MM.1S (cell line): ENCODE data around the gene EIF2B4.

Experiments
- DNase-seq: peaks from one replicate; pipeline ENCODE4 v3.0.0-alpha.2; 2015
- H2AFZ ChIP-seq: fragments of 300-600 bp; sonication (generic); 2 replicates; pipeline ENCODE4 v1.6.0; 2016; ENCODE audit warnings: antibody characterized with exemption, low read length
- H3F3A ChIP-seq: fragments of 300-600 bp; sonication (generic); 2 replicates; pipeline ENCODE4 v1.6.1; 2016; ENCODE audit warnings: mild to moderate bottlenecking, antibody characterized with exemption, low read length, moderate library complexity, mixed read lengths; ENCODE audit not compliant: insufficient read depth
- H3K27ac ChIP-seq: fragments of 300-600 bp; sonication (generic); 2 replicates; pipeline ENCODE4 v1.5.1; 2016; ENCODE audit warnings: mild to moderate bottlenecking, low read length
- H3K27me3 ChIP-seq: fragments of 300-600 bp; sonication (generic); replicated peaks from 2 replicates; pipeline ENCODE4 v1.6.0; 2016; ENCODE audit warnings: low read length; ENCODE audit not compliant: insufficient read depth
- H3K36me3 ChIP-seq: fragments of 300-600 bp; sonication (generic); replicated peaks from 2 replicates; pipeline ENCODE4 v1.6.1; 2016; ENCODE audit warnings: mild to moderate bottlenecking, low read length, mixed read lengths; ENCODE audit not compliant: insufficient read depth
- H3K4me1 ChIP-seq: fragments of 300-600 bp; sonication (generic); 2 replicates; pipeline ENCODE4 v1.6.1; 2016; ENCODE audit warnings: low read length, mixed read lengths
- H3K4me2 ChIP-seq: fragments of 300-600 bp; sonication (generic); 2 replicates; pipeline ENCODE4 v1.6.0; 2016; ENCODE audit warnings: low read depth, low read length
- H3K4me3 ChIP-seq: fragments of 300-600 bp; sonication (generic); 2 replicates; pipeline ENCODE4 v1.5.1; 2016; ENCODE audit warnings: low read length, mixed read lengths
- H3K79me2 ChIP-seq: fragments of 300-600 bp; sonication (generic); 2 replicates; pipeline ENCODE4 v1.6.1; 2016; ENCODE audit warnings: mixed run types, low read length, mixed read lengths
- H3K9ac ChIP-seq: fragments of 300-600 bp; sonication (generic); 2 replicates; pipeline ENCODE4 v1.6.1; 2016; ENCODE audit warnings: low read length, mixed read lengths
- H3K9me2 ChIP-seq: fragments of 300-600 bp; sonication (generic); replicated peaks from 2 replicates; pipeline ENCODE4 v1.6.1; 2016; ENCODE audit warnings: mild to moderate bottlenecking, low read length, mixed read lengths; ENCODE audit not compliant: insufficient read depth
- H3K9me3 ChIP-seq: fragments of 300-600 bp; sonication (generic); replicated peaks from 2 replicates; pipeline ENCODE4 v1.6.1; 2016; ENCODE audit warnings: mild to moderate bottlenecking, low read length, mixed read lengths; ENCODE audit not compliant: insufficient read depth
- H4K20me1 ChIP-seq: fragments of 300-600 bp; sonication (generic); 2 replicates; pipeline ENCODE4 v1.6.1; 2016; ENCODE audit warnings: mild to moderate bottlenecking, low read length, moderate library complexity, mixed read lengths; ENCODE audit not compliant: insufficient read depth
- EZH2 ChIP-seq: fragments of 300-600 bp; sonication (generic); optimal IDR thresholded peaks from 2 replicates; pipeline ENCODE3; 2017; ENCODE audit warnings: low read depth, mild to moderate bottlenecking, antibody characterized with exemption, low read length, mixed read lengths
- EZH2phosphoT487 ChIP-seq: fragments of 300-600 bp; sonication (generic); IDR thresholded peaks from 2 replicates; pipeline ENCODE4 v1.6.1; 2018; ENCODE audit warnings: antibody characterized with exemption, low read length
- TF ChIP-seq, protein P1 (sequence below): fragments of 300-600 bp; sonication (generic); IDR thresholded peaks from 2 replicates; pipeline ENCODE4 v1.5.1; 2016; ENCODE audit warnings: antibody characterized with exemption, low read length, mixed read lengths

The EIF2B4 gene

DNA sequence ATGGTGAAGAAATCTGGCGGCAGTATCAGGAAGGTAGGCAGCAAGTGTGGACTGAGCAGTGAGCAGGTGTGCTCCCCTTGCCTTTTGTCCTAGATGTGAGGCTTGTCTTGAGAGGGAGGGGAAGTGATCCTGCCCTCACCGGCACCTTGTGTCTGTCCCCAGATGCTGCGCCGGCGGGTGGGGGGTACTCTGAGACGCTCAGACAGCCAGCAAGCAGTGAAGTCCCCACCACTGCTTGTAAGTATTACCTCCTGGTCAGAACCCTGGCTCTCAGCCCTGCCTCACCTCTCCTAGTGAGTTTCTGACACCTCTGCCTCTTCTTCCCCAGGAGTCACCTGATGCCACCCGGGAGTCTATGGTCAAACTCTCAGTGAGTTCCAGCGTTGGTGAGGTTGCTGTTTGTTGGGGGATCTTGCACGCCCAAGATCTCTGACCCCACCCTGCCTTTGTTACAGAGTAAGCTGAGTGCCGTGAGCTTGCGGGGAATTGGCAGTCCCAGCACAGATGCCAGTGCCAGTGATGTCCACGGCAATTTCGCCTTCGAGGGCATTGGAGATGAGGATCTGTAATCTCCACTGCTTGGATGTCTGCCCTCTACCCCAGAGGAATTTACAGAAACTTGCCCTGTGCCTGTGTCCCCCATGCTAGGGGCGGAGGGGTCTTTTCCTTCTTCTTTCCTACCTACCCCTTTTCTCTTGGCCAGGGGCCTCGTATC, 6.2 kb upstream of the EIF2B4 start:
- TF ChIP-seq, protein P1, sequence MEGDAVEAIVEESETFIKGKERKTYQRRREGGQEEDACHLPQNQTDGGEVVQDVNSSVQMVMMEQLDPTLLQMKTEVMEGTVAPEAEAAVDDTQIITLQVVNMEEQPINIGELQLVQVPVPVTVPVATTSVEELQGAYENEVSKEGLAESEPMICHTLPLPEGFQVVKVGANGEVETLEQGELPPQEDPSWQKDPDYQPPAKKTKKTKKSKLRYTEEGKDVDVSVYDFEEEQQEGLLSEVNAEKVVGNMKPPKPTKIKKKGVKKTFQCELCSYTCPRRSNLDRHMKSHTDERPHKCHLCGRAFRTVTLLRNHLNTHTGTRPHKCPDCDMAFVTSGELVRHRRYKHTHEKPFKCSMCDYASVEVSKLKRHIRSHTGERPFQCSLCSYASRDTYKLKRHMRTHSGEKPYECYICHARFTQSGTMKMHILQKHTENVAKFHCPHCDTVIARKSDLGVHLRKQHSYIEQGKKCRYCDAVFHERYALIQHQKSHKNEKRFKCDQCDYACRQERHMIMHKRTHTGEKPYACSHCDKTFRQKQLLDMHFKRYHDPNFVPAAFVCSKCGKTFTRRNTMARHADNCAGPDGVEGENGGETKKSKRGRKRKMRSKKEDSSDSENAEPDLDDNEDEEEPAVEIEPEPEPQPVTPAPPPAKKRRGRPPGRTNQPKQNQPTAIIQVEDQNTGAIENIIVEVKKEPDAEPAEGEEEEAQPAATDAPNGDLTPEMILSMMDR = no peak
- no peak for TF ChIP-seq EZH2
- TF ChIP-seq EZH2phosphoT487 = no peak
- Histone ChIP-seq H3K9me3 (no peaks in the 10 kb centered on the region), H3F3A (peaks cover 21% of the 10 kb centered on the region), H3K27ac (no peak overlapping the region), H3K36me3 (no peaks in the 10 kb centered on the region; the same call in 1 of the 2 replicates), H3K27me3 (no peaks in the 10 kb centered on the region), H2AFZ (no peak overlapping the region), H3K4me1 (no peaks in the 10 kb centered on the region), H3K4me2 (no peak overlapping the region), H3K79me2 (peaks cover 41% of the 10 kb centered on the region), H3K4me3 (no peak overlapping the region), H3K9ac (no peak overlapping the region), H3K9me2 (no peaks in the 10 kb centered on the region), H4K20me1 (no peaks in the 10 kb centered on the region)
- no peak for DNase-seq

DNA sequence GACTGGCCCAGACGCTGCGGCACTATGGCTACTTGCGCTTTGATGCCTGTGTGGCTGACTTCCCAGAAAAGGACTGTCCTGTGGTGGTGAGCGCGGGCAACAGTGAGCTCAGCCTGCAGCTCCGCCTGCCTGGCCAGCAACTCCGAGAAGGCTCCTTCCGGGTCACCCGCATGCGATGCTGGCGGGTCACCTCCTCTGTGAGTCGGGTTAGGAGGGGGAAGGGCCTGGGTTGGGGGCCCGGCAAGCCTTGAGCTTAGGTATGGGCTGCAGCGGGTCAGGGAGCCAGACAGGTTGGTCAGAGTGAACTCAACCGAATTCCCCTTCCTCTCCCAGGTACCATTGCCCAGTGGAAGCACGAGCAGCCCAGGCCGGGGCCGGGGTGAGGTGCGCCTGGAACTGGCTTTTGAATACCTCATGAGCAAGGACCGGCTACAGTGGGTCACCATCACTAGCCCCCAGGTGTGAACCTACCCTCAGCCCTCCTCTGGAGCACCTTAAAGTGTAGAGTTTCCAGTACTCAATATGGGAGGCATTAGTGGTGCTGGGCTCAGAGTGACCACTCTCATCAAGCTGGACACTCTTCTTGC, 5.5 kb upstream of the EIF2B4 start:
- peaks cover 16% of the 10 kb centered on the region for H3F3A ChIP-seq
- H3K36me3 ChIP-seq = no peaks in the 10 kb centered on the region; the same call in 1 of the 2 replicates
- H3K79me2 ChIP-seq = peaks cover 48% of the 10 kb centered on the region
- H3K4me2 ChIP-seq = no peak overlapping the region
- H3K27me3 ChIP-seq = no peaks in the 10 kb centered on the region
- no peak overlapping the region for H3K4me3 ChIP-seq
- no peaks in the 10 kb centered on the region for H3K9me2 ChIP-seq
- no peaks in the 10 kb centered on the region for H4K20me1 ChIP-seq
- H3K4me1 ChIP-seq = no peaks in the 10 kb centered on the region
- TF ChIP-seq EZH2phosphoT487 (no peak), EZH2 (no peak)
- TF ChIP-seq, protein P1 = no peak
- no peak overlapping the region for H3K27ac ChIP-seq
- no peak overlapping the region for H2AFZ ChIP-seq
- no peak for DNase-seq
- H3K9me3 ChIP-seq = no peaks in the 10 kb centered on the region
- H3K9ac ChIP-seq = no peak overlapping the region

DNA sequence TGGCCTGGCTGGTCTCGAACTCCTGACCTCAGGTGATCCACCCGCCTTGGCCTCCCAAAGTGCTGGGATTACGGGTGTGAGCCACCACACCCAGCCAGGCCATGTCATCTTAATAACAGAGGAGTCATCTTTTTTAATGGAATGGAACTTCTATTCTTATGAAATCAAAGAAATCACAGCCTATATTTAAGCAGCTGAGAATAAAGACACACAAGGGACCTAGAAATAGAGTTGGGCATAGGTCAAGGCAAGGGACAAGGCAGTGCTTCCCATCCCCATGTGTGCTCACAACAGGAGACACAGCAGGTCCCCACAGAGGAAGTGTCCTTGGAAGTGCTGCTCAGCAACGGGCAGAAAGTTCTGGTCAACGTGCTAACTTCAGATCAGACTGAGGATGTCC, 3.4 kb upstream of the EIF2B4 start:
- Histone ChIP-seq H3K9me3 (no peaks in the 10 kb centered on the region), H4K20me1 (no peaks in the 10 kb centered on the region), H3K79me2 (peaks cover 52% of the 10 kb centered on the region), H3K4me2 (no peak overlapping the region), H3F3A (peaks cover 9% of the 10 kb centered on the region), H3K4me3 (no peak overlapping the region), H3K9ac (no peak overlapping the region), H3K36me3 (no peaks in the 10 kb centered on the region; the same call in 1 of the 2 replicates), H3K27me3 (no peaks in the 10 kb centered on the region), H3K9me2 (no peaks in the 10 kb centered on the region), H3K4me1 (peaks cover 7% of the 10 kb centered on the region; the same call in 1 of the 2 replicates), H2AFZ (no peak overlapping the region), H3K27ac (no peak overlapping the region)
- DNase-seq = no peak
- TF ChIP-seq, protein P1 = no peak
- TF ChIP-seq EZH2phosphoT487 (no peak), EZH2 (no peak)
